ENCODE data around the gene RADIL. TPM values are rescaled to one million over a fixed set of nuclear protein-coding genes. Genes with fewer than 3 reads are reported as not detected.

The RADIL gene
- total RNA-seq, 1 experiment from 2014 or later: 1.3 TPM

- peak; percentile 67 for DNase-seq (ENCODE audit: low spot score)
Measured at GRCh38 chr7:4851459-4852422, 31.8 kb downstream of the RADIL start.

- no peak for DNase-seq (ENCODE audit: low spot score)
Measured at GRCh38 chr7:4850262-4850795, 33.2 kb downstream of the RADIL start.

- no peak for DNase-seq (ENCODE audit: low spot score)
Measured at GRCh38 chr7:4849390-4849789, 34.1 kb downstream of the RADIL start.

GRCh38 chr7:4845740-4846142 is 37.8 kb downstream of the RADIL start:
- DNase-seq (ENCODE audit: low spot score): no peak

- no peak for DNase-seq (ENCODE audit: low spot score)
Measured at GRCh38 chr7:4842319-4843064, 41.0 kb downstream of the RADIL start.

GRCh38 chr7:4841836-4842235 is 41.7 kb downstream of the RADIL start:
- DNase-seq (ENCODE audit: low spot score): no peak

- DNase-seq (ENCODE audit: low spot score): peak; percentile 9
Measured at GRCh38 chr7:4841007-4841784, 42.3 kb downstream of the RADIL start.

GRCh38 chr7:4840079-4840501 is 43.4 kb downstream of the RADIL start:
- peak; percentile 14 for DNase-seq (ENCODE audit: low spot score)

GRCh38 chr7:4838626-4839334 is 44.7 kb downstream of the RADIL start:
- DNase-seq (ENCODE audit: low spot score): no peak

- DNase-seq (ENCODE audit: low spot score): no peak
Measured at GRCh38 chr7:4837803-4838625, 45.5 kb downstream of the RADIL start.

GRCh38 chr7:4837041-4837802 is 46.3 kb downstream of the RADIL start:
- DNase-seq (ENCODE audit: low spot score): no peak

GRCh38 chr7:4836206-4836661 is 47.3 kb downstream of the RADIL start:
- no peak for DNase-seq (ENCODE audit: low spot score)

- no peak for DNase-seq (ENCODE audit: low spot score)
Measured at GRCh38 chr7:4835398-4836205, 47.9 kb downstream of the RADIL start.

GRCh38 chr7:4834601-4835397 is 48.7 kb downstream of the RADIL start:
- no peak for DNase-seq (ENCODE audit: low spot score)

GRCh38 chr7:4833691-4834600 is 49.6 kb downstream of the RADIL start:
- no peak for DNase-seq (ENCODE audit: low spot score)

GRCh38 chr7:4833176-4833575 is 50.3 kb downstream of the RADIL start:
- DNase-seq (ENCODE audit: low spot score): no peak
